NCI-H187 (cell line): ENCODE results near the gene OTUB1.

Experiments
- DNase-seq, 2 experiments: peaks; one replicate each; lab custom pipeline; 2025; lab: John Stamatoyannopoulos, UW

The OTUB1 gene

DNA sequence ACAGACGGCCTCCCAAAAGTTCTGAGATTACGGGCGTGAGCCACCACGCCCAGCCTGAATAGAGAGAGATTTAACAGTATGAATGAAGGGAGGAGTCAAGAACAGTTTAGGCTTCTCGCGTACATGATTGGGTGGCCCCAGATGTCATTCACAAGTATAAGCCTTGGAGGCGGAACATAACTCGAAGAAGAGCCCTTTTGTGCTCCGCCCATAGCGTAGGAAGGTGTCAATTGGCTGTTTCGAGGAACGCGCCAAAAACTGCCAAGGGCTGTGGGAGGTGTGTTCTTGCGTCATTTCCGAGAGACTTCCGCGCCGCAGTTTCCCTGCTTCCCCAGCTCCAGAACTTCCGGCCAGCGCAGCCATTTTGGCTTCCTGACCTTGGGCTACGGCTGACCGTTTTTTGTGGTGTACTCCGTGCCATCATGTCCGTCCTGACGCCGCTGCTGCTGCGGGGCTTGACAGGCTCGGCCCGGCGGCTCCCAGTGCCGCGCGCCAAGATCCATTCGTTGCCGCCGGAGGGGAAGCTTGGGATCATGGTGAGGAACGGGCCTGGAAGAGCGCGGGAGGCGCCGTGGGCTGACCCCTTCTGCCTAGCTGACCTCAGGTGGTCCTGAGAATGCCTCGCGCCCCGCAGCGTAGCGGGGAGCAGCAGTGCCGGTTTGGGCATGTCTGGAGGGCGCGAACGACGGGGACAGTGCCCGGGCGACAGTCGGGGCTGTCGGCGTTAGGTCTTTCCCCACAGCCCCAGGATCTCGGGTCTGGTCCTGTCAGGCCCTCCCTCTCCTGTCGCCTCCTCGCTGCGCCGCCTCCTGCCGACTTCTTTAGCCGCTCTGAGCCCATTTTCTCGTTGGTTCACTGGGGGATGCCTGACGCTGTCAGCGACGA is 11.7 kb upstream of the OTUB1 start, which contains the start of gene COX8A:
TSS of gene COX8A (plus strand) at position 362 of the 885 bp plus-strand sequence. CDS start at position 423, 61 bp downstream.
- DNase-seq: peak; percentile 97 to 98

DNA sequence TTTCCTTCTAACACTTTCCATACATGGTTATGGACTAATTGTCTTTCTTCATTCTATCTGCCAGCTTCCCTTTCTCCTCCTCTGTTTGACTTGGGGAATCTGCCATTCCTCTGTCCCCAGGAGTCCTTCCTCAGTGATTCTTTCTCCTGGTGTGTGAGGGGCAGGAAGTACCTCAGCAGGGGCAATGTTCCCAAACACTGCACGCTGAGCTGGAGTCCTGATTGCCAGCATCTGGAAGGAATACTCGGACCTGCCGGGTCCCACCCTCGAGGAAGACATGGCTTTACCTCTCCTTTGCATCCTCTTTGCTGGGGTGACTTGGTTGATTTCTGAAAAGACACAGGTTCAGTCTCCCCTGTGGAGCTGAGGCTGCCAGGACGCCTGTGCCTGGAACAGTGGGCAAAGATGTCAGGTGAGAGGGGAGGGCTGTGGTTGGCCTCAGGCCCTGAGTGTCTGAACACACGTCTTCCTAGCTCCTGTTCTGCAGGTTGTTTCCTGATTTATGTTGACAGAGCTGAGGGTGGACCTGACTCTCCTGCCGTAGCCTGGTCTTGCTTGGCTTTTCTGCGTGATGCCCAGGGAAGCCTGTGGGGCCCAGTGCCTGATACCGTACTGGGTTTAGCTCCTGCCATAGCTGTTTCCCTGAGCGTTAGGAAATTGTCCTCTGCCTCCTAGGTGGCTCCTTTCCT is 7.5 kb upstream of the OTUB1 start:
- no peak for DNase-seq

- DNase-seq: no peak
Measured at GRCh38 chr11:63979426-63979825, 6.8 kb upstream of the OTUB1 start.

DNA sequence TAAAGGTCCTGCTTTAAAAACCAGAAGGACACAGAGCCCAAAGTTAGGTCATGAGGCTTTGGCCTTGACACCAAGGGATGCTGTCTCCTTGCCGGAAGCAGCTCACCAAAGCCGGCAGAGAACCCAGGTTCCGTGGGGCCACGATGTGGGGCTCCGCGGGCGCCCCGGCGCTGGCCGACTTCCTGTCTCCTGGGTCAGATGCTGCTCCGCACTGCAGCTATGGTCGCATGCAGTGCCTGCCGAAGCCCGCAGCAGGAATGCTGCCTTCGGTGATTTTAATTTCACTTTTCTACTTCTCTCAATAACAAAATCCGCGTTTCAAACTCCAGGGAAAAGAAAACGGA is 454 bp upstream of the OTUB1 start:
- DNase-seq: no peak

DNA sequence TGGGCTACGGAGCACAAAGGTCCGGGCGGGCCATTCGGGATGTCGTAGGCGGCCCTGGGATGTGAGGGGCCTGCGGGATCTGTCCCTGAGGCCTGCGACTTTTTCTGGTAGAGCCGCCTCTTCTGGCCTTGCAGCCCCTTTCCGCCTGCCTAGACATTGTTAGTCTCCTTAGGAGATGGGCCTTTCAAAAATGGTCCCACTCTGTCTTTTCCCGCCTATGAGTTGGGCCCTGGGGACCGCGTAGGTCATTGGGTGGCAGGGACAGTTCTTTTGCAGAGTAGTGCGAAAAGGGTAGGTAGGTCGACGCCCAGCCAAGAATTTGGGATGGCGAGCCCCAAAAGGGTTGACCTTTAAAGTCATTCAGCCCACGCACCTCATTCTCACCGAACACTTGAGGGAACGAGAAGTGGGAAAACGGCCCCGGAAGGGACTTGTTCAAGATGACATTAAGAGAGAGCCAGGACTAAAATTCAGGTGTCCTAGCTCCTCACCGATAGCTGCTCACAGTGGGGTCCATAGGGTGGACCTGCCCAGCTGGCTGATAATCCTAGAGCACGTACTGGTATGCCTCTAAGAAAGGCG is 785 bp downstream of the OTUB1 start:
- DNase-seq: no peak

GRCh38 chr11:63991558-63991957 is 5.3 kb downstream of the OTUB1 start:
- no peak for DNase-seq

DNA sequence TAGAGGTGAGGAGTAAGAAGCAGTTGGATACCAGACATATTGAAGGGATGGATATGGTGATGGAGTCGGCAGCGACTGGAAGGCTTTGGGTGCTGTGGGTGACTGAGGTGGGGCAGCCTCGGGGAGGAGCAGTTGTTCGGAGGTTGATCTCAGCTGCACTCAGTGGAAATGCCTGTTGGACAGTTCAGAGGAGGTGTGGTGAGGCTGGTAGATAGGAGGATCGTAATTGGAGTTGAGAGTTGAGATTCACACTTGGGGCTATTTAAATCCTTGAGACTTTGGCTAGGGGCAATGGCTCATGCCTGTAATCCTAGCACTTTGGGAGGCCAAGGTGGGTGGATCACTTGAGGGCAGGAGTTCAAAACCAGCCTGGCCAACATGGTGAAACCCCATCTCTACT is 6.9 kb downstream of the OTUB1 start:
- DNase-seq: no peak

DNA sequence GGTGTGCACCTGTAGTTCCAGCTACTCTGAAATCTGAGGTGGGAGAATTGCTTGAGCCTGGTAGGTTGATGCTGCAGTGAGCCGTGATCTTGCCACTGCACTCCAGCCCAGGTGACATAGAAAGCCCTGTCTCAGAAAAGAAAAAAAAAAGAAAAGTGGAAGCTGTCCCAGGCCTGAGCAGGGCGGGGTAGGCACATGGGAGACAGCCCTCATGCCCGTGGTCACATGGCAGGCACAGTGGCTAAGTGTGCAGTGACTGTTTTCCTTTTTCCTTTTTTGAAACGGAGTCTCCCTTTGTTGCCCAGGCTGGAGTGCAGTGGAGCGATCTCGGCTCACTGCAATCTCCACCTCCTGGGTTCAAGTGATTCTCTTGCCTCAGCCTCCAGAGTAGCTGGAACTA is 7.8 kb downstream of the OTUB1 start:
- DNase-seq: no peak

- no peak for DNase-seq
Measured at GRCh38 chr11:63996512-63996911, 10.3 kb downstream of the OTUB1 start.

DNA sequence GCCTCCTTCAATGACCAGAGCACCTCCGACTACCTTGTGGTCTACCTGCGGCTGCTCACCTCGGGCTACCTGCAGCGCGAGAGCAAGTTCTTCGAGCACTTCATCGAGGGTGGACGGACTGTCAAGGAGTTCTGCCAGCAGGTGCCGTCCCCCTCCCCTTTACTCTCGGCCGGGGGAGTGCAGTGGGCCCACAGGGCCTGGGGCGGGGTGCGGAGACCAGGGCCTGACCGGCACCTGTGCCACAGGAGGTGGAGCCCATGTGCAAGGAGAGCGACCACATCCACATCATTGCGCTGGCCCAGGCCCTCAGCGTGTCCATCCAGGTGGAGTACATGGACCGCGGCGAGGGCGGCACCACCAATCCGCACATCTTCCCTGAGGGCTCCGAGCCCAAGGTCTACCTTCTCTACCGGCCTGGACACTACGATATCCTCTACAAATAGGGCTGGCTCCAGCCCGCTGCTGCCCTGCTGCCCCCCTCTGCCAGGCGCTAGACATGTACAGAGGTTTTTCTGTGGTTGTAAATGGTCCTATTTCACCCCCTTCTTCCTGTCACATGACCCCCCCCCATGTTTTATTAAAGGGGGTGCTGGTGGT is 11.0 kb downstream of the OTUB1 start:
- no peak for DNase-seq

DNA sequence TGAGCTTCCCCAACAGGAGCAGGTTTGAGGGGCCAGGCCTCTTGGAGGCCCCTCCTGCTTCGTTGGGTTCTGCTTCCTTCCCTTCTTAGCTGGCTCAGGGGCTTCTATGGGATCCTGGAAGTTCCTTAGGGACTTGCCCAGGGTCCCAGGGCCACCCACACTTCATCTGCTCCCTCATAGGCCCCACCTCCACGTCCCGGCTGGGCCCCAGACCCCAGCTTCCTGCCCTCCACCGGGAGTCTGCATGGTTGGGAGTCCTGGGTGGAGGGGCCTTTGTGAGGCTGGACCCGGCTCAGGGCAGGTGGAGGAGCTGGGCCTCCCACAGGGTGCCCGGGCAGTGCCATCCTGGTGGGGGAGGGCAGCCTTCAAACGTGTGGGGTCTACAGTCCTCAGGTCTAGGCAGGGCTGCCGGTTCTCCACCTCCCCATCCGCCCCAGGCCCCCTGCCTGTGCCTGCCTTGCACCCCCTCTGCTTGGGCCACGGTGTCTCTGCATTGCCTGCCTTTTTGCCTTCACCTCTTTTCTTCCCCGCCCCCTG is 11.6 kb downstream of the OTUB1 start:
- DNase-seq: no peak

DNA sequence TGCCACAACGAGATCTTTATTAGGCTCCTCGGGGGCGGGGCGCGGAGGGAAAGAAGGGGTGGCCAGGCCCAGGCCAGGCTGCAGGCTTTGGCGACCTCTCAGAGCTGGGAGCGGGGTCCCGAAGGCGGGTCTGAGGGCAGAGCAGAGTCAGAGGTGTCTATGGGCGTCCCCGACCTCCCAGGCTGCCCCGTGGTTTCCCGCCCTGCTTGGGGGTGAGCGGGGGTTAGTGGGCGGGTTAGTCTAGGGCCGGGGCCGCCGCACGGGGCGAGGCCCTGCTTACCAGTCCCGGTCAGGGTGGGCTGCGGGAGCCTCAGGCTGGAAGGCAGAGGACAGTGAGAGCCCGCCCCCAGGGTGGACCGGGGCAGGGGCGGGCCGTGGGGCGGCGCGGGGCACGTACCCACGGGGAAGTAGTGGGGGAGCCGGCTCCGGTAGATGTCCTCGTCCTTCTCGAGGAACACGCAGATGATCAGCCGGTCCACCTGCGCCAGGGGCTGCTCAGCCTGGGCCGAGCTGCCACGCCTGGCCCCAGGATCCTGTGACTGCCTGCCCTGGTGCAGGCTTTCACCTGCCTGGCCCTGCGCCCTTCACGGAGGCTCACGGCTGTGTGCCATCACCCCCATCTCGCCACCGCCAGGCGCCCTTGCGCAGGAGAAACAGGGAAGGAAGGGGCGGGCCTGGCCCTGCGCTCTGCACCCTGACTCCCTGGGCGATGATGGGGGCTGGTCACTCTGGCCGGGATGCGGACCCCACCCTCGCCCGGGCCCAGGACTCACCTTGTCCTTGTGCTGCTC is 12.5 kb downstream of the OTUB1 start:
- DNase-seq: no peak

GRCh38 chr11:63999349-64000025 is 13.2 kb downstream of the OTUB1 start:
- peak; percentile 74 to 89 for DNase-seq

DNA sequence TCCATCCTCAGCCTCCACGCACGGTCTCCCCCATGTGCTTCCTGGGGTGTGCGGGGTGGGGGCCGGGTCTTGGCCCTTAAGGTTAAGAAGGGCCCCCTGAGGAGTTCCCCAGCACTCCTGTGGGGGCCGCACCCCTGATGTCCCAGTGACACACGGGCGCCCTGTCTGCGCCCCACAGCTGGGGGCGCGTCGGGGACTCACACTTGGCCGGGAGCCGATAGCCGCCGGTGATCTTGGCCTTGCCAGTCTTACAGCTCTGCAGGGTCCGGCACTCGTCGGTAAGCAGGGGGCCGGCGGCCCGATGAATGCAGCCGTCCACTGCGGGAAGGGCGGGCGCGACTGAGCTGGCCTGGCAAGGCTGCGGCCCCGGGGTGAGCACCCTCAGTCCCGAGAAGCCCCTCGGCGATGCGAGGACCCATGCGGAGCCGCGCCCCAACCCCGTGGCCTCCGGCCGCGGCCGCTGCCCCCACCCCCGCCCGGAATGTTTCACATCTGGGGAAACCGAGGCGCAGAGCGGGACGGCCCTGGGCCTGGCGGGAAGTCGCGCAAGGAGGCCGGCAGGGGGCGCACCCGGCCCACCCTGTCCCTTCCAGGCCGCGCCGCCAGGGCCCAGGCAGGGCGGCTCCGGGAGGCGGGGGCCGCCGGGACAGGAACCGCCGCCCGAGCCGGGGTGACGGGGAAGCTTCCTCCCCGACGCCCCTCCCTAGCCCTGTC is 13.9 kb downstream of the OTUB1 start:
- DNase-seq: peak; percentile 16 to 49

DNA sequence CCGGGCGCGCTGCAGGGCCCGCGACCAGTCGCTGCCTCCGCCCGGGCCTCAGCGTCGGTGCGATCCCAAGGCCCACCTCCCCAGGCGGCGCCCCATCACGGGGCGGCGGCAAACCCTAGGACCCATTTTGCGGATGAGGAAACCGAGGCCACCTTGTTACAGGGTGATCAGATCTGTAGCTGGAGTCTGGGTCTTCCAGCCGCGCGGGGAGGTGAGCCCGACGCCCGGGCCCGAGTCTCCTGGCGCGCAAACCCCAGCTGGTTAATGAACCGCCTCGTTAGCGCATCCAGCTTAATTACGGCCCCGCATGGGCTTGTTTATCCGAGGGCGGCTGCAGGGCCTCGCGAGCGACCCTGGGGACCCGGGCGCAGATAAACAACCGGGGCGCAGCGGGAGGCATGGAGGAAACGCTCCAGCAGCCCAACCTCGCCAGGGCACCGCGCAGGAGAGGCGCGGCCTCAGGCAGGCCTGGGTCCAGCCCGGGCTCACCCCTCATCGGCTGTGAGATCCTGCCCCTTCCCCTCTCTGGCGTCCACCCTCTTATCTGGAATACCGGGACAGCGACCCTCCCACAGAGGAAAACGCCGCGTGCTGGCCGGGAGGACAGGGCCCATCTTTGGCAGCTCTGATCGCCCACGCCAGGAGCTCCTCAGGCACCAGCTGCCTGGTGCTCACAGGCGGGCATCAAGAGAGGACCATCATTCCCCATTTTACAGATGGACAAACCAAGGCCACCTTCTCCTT is 14.7 kb downstream of the OTUB1 start:
- DNase-seq: no peak

DNA sequence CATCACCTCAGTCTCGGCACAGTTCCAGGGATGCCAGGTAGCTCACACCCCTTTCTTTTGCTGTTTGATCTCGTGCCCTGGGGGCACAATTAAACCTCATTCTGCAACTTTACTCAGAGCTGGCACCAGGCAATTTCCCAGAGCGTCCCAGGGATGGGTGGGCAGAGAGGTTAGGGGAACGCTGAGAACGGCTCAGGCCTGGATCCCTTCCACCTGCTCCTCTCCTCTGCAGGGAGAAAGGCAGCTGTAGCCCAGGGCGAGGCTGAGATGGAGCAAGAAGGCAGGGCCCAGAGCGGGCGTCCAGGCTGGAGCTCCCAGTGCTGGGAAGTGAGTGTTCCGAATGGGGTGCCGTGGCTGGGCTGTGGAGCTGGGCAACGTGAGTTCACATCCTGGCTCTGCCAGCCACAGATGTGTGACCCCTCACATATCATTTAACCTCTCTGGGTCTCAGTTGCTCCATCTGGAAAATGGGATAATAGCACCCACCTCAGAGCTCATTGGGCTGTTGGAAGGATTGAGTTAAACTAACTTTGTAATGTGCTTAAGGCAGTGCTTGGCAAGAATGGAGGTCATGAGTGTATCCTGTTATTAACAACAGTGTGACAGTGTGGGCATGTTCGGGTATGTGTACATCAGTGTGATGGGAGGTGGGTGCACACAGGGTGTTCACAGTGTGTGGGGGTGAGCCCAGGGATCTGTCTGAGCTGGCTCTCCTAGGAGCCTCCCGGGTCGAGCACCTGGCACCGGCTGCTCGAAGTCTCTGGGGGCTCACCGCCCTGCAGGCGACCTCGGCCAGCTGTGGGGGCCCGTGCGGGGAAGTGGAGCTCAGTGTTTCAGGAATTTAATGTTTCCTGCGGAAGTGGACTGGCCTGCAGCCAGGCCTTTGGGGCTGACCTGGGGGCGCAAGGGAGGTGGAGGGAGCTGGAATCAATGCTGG is 15.5 kb downstream of the OTUB1 start:
- DNase-seq: no peak

DNA sequence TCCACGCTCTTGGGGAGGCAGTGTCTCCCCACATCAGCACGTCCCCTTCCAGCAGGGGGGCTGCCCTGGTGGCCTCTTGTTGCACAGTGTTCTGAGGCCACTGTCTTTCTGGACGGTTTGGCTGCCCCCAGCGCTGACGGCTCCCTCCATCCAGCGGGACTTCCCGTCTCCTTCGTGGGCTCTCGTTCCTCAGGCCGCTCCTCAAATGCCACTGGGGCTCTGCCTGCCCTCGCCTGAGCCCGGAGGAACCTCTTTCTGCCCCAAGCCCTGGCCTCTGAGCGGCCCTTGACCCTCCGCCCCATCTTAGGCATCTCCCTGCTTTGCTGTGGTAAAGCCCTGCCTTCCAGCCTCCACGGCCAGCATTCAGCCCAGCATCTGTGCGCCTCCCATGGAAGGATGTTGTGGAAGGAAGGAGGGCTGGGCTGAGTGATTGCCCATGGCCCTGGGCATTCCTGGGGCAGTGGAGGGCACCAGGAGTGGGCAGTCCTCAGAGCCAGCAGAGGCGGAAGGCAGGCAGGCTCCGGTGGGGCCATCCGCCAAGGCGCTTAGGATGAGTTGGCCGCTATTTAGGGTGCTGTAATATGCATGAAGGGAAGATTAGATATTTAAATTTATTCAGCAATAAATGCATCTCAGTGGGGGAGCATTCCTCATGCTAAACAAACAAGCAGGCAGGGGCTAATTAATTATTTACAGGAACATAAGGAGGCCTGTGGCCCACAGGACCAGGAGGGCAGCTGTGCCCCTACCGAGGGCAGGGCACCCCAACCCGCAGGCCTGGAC is 17.8 kb downstream of the OTUB1 start:
- no peak for DNase-seq

- DNase-seq: no peak
Measured at GRCh38 chr11:64004590-64004984, 18.3 kb downstream of the OTUB1 start.
